ENCODE measurements around the gene THAP7. TPM values are rescaled to one million over a fixed set of nuclear protein-coding genes. Genes with fewer than 3 reads are reported as not detected.
A peak's percentile ranks its signal among the peaks of the same experiment; 100 is the strongest.

The THAP7 gene
- total and polyA plus RNA-seq, 2 of the 13 experiments (the other 11 are each of a cell fraction or from before 2014, with no cell fraction given) = 13.0 to 25.5 TPM

GRCh38 chr22:21001601-21002325 is at the start of gene THAP7 (continued):
- no peak for TF ChIP-seq TCF12 (IDR thresholded peaks at IDR 0.05)
- TF ChIP-seq TCF12 (CRISPR knock-in tag; IDR thresholded peaks at IDR 0.05) = peak; percentile 59; the same call in 1 of the 2 replicates
- TF ChIP-seq ZNF83 (CRISPR knock-in tag; IDR thresholded peaks at IDR 0.05; ENCODE audit: borderline replicate concordance) = peak; percentile 37; the same call in 1 of the 2 replicates
- TF ChIP-seq ZNF782 (CRISPR knock-in tag; IDR thresholded peaks at IDR 0.05; ENCODE audit: borderline replicate concordance) = no peak; the same call in 1 of the 2 replicates
- TF ChIP-seq ZNF20 (CRISPR knock-in tag; IDR thresholded peaks at IDR 0.05) = peak; percentile 84
- 0 out of 2 replicates have a peak, but pooled peaks have one; percentile 55 for TF ChIP-seq ONECUT2 (CRISPR knock-in tag; IDR thresholded peaks at IDR 0.05)
- no peak for TF ChIP-seq AFF4 (CRISPR knock-in tag; IDR thresholded peaks at IDR 0.05)
- peak; percentile 5 for TF ChIP-seq TAF15 (IDR thresholded peaks at IDR 0.05; ENCODE audit: low read depth, low read length, poor library complexity, severe bottlenecking)
- TF ChIP-seq ZNF564 (CRISPR knock-in tag; IDR thresholded peaks at IDR 0.05) = peak; percentile 82; the same call in 1 of the 2 replicates
- no peak for TF ChIP-seq SMARCE1 (IDR thresholded peaks at IDR 0.05; ENCODE audit: borderline replicate concordance)
- no peak for TF ChIP-seq EZH2 (conservative IDR thresholded peaks at IDR 0.05; ENCODE audit: low read depth, low read length)
- no peak for TF ChIP-seq CEBPZ (IDR thresholded peaks at IDR 0.05; ENCODE audit: low read length)
- TF ChIP-seq TARDBP (CRISPR knock-in tag; IDR thresholded peaks at IDR 0.05) = peak; percentile 64; the same call in 1 of the 2 replicates
- TF ChIP-seq ZNF331 (CRISPR knock-in tag; IDR thresholded peaks at IDR 0.05) = peak; percentile 61
- peak; percentile 21; the same call in 1 of the 2 replicates for TF ChIP-seq NCOA2 (CRISPR knock-in tag; IDR thresholded peaks at IDR 0.05)
- no peak for TF ChIP-seq ZNF10 (CRISPR knock-in tag; IDR thresholded peaks at IDR 0.05; ENCODE audit: borderline replicate concordance, low read depth)
- peak; percentile 91 for TF ChIP-seq ZNF501 (CRISPR knock-in tag; IDR thresholded peaks at IDR 0.05)
- peak; percentile 89 for TF ChIP-seq GATAD1 (CRISPR knock-in tag; IDR thresholded peaks at IDR 0.05)
- TF ChIP-seq ZNF343 (CRISPR knock-in tag; IDR thresholded peaks at IDR 0.05) = peak; percentile 25; the same call in 1 of the 2 replicates
- peak; percentile 61; the same call in 1 of the 2 replicates for TF ChIP-seq JUND (CRISPR knock-in tag; IDR thresholded peaks at IDR 0.05)
- TF ChIP-seq ZNF3 (CRISPR knock-in tag; IDR thresholded peaks at IDR 0.05) = no peak; the same call in 1 of the 2 replicates
- peak; percentile 76 for TF ChIP-seq ZNF350 (CRISPR knock-in tag; IDR thresholded peaks at IDR 0.05; ENCODE audit: borderline replicate concordance, low read depth)
- TF ChIP-seq ZSCAN29 (CRISPR knock-in tag; conservative IDR thresholded peaks at IDR 0.05) = no peak; the same call in 1 of the 2 replicates
